Measurements from ENCODE around the gene FALEC.
A peak's percentile ranks its signal among the peaks of the same experiment; 100 is the strongest.

FALEC gene

GRCh38 chr1:150511985-150512660 lies 3.4 kb upstream of the FALEC start:
- no peak for DNase-seq (ENCODE audit: low read depth)

- no peak for DNase-seq (ENCODE audit: low read depth)
These were observed 2.7 kb upstream of the FALEC start for GRCh38 chr1:150512846-150513245.

- no peak for DNase-seq (ENCODE audit: low read depth)
These were observed 2.2 kb upstream of the FALEC start for GRCh38 chr1:150513351-150513791.

GRCh38 chr1:150514260-150514659 lies 1.3 kb upstream of the FALEC start:
- no peak for DNase-seq (ENCODE audit: low read depth)

GRCh38 chr1:150514913-150515327 lies 632 bp upstream of the FALEC start:
- no peak for DNase-seq (ENCODE audit: low read depth)

GRCh38 chr1:150516050-150516591 lies 569 bp downstream of the FALEC start:
- DNase-seq (ENCODE audit: low read depth), result no peak

GRCh38 chr1:150516616-150517015 lies 1.1 kb downstream of the FALEC start:
- DNase-seq (ENCODE audit: low read depth), result no peak

- DNase-seq (ENCODE audit: low read depth), result no peak
These were observed 5.8 kb downstream of the FALEC start for GRCh38 chr1:150521196-150521968.

GRCh38 chr1:150525348-150525747 lies 9.8 kb downstream of the FALEC start:
- no peak for DNase-seq (ENCODE audit: low read depth)

GRCh38 chr1:150528196-150528595 lies 12.6 kb downstream of the FALEC start:
- DNase-seq (ENCODE audit: low read depth), result no peak

- no peak for DNase-seq (ENCODE audit: low read depth)
These were observed 13.5 kb downstream of the FALEC start for GRCh38 chr1:150529017-150529416.

- DNase-seq (ENCODE audit: low read depth), result no peak
These were observed 15.1 kb downstream of the FALEC start for GRCh38 chr1:150530491-150531159.

- DNase-seq (ENCODE audit: low read depth), result no peak
These were observed 17.3 kb downstream of the FALEC start for GRCh38 chr1:150532860-150533259.

- no peak for DNase-seq (ENCODE audit: low read depth)
These were observed 18.4 kb downstream of the FALEC start for GRCh38 chr1:150534002-150534401.

- peak; percentile 78 for DNase-seq (ENCODE audit: low read depth)
These were observed 20.1 kb downstream of the FALEC start for GRCh38 chr1:150535511-150536287.

GRCh38 chr1:150536836-150537731 lies 21.5 kb downstream of the FALEC start:
- DNase-seq (ENCODE audit: low read depth), result no peak

GRCh38 chr1:150537732-150538684 lies 22.5 kb downstream of the FALEC start:
- no peak for DNase-seq (ENCODE audit: low read depth)

- DNase-seq (ENCODE audit: low read depth), result no peak
These were observed 28.1 kb downstream of the FALEC start for GRCh38 chr1:150543500-150544143.

GRCh38 chr1:150544204-150544603 lies 28.7 kb downstream of the FALEC start:
- DNase-seq (ENCODE audit: low read depth), result no peak

Measured in GM04503 (cell line).